Measurements from ENCODE around the gene PDZD2. TPM values are rescaled to one million over a fixed set of nuclear protein-coding genes. Genes with fewer than 3 reads are reported as not detected.

The PDZD2 gene
- total RNA-seq, 1 donor from 2014 or later: 23.3 TPM

- Mint-ChIP-seq H3K27ac (ENCODE audit: unreplicated experiment) (no peak overlapping the region), H3K9me3 (ENCODE audit: unreplicated experiment) (no peaks in the 10 kb centered on the region), H3K36me3 (ENCODE audit: unreplicated experiment) (no peaks in the 10 kb centered on the region), H3K4me1 (ENCODE audit: low read depth, unreplicated experiment) (peaks cover 8% of the 10 kb centered on the region), H3K4me3 (ENCODE audit: unreplicated experiment) (no peak overlapping the region), H3K27me3 (ENCODE audit: unreplicated experiment) (no peaks in the 10 kb centered on the region)
- no peak for DNase-seq
- TF ChIP-seq, protein P1, sequence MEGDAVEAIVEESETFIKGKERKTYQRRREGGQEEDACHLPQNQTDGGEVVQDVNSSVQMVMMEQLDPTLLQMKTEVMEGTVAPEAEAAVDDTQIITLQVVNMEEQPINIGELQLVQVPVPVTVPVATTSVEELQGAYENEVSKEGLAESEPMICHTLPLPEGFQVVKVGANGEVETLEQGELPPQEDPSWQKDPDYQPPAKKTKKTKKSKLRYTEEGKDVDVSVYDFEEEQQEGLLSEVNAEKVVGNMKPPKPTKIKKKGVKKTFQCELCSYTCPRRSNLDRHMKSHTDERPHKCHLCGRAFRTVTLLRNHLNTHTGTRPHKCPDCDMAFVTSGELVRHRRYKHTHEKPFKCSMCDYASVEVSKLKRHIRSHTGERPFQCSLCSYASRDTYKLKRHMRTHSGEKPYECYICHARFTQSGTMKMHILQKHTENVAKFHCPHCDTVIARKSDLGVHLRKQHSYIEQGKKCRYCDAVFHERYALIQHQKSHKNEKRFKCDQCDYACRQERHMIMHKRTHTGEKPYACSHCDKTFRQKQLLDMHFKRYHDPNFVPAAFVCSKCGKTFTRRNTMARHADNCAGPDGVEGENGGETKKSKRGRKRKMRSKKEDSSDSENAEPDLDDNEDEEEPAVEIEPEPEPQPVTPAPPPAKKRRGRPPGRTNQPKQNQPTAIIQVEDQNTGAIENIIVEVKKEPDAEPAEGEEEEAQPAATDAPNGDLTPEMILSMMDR (IDR thresholded peaks at IDR 0.05; ENCODE audit: partially characterized antibody, unreplicated experiment): no peak
Measured at GRCh38 chr5:31936683-31937082, 297.8 kb downstream of the PDZD2 start.

DNA sequence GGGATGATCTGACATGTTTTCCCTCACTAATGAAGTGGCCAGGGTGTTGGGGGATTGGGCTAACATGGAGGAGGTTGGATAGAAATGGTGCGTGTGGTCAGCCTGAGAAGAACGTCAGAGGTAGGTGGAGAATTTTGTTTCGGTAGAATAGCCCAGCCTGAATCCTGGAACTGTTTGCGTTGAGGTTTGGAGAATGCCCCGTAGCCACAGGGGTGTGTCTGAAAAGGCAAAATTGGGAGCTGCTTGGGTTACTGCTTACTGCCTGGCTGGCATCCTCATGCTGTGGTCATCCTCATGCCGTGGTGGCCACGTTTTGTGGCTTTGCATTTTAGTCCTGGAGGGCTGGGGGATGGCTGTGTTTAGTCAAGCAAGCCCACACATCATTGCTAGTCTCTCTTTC lies 298.3 kb downstream of the PDZD2 start:
- H3K27ac Mint-ChIP-seq (ENCODE audit: unreplicated experiment): no peak overlapping the region
- H3K4me1 Mint-ChIP-seq (ENCODE audit: low read depth, unreplicated experiment): peaks cover 8% of the 10 kb centered on the region
- H3K4me3 Mint-ChIP-seq (ENCODE audit: unreplicated experiment): no peak overlapping the region
- no peaks in the 10 kb centered on the region for H3K9me3 Mint-ChIP-seq (ENCODE audit: unreplicated experiment)
- H3K27me3 Mint-ChIP-seq (ENCODE audit: unreplicated experiment): no peaks in the 10 kb centered on the region
- no peak for DNase-seq
- H3K36me3 Mint-ChIP-seq (ENCODE audit: unreplicated experiment): no peaks in the 10 kb centered on the region
- TF ChIP-seq, protein P1 (IDR thresholded peaks at IDR 0.05; ENCODE audit: partially characterized antibody, unreplicated experiment): no peak

DNA sequence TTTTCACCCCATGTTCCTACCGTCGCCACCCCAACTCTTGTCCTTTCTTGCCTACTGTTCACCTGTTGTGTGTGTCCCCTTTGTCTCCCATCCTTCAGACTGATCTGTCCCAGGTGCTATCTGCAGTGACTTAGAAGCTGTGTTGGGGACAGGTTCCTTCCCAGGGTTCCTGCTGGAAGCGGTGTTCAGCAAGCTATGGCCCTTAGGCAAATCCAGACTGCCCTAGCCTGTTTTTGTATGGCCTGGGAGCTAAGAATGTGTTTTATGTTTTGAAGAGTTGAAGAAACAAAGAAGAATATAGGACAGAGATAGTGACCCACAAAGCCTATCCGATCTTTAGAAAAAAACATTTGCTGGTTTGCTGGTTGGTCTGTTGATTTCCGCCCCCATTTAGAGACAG lies 298.8 kb downstream of the PDZD2 start:
- Mint-ChIP-seq H3K27me3 (ENCODE audit: unreplicated experiment) (no peaks in the 10 kb centered on the region), H3K27ac (ENCODE audit: unreplicated experiment) (no peak overlapping the region), H3K36me3 (ENCODE audit: unreplicated experiment) (no peaks in the 10 kb centered on the region), H3K4me3 (ENCODE audit: unreplicated experiment) (no peak overlapping the region), H3K9me3 (ENCODE audit: unreplicated experiment) (no peaks in the 10 kb centered on the region), H3K4me1 (ENCODE audit: low read depth, unreplicated experiment) (peaks cover 8% of the 10 kb centered on the region)
- no peak for DNase-seq
- TF ChIP-seq, protein P1 (IDR thresholded peaks at IDR 0.05; ENCODE audit: partially characterized antibody, unreplicated experiment): no peak

DNA sequence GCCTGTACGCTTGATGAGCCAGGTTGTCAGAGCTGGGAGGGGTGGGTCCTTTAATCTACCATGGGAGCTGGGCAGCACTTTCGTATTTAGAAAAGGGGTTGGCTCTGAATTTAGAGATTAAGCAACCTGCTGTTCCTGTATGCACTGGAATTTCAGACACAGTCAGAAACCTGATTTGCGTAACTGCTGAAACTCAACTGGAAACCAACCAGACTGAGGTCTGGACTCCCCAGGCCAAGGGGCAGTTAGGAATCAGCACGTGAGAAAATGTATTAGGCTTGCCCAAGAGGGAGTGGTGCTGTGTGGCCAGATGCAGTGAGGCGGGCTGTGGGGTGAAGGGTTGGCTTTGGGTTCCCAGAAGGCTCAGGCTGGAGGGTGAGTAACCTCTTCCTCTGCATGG lies 300.2 kb downstream of the PDZD2 start:
- no peaks in the 10 kb centered on the region for H3K36me3 Mint-ChIP-seq (ENCODE audit: unreplicated experiment)
- peaks cover 8% of the 10 kb centered on the region for H3K4me1 Mint-ChIP-seq (ENCODE audit: low read depth, unreplicated experiment)
- TF ChIP-seq, protein P1 (IDR thresholded peaks at IDR 0.05; ENCODE audit: partially characterized antibody, unreplicated experiment): no peak
- no peak overlapping the region for H3K4me3 Mint-ChIP-seq (ENCODE audit: unreplicated experiment)
- no peak overlapping the region for H3K27ac Mint-ChIP-seq (ENCODE audit: unreplicated experiment)
- no peak for DNase-seq
- no peaks in the 10 kb centered on the region for H3K27me3 Mint-ChIP-seq (ENCODE audit: unreplicated experiment)
- H3K9me3 Mint-ChIP-seq (ENCODE audit: unreplicated experiment): no peaks in the 10 kb centered on the region

- TF ChIP-seq, protein P1 (IDR thresholded peaks at IDR 0.05; ENCODE audit: partially characterized antibody, unreplicated experiment): no peak
- Mint-ChIP-seq H3K9me3 (ENCODE audit: unreplicated experiment) (peaks cover 8% of the 10 kb centered on the region), H3K27me3 (ENCODE audit: unreplicated experiment) (peaks cover 5% of the 10 kb centered on the region), H3K4me1 (ENCODE audit: low read depth, unreplicated experiment) (peaks cover 23% of the 10 kb centered on the region), H3K4me3 (ENCODE audit: unreplicated experiment) (no peak overlapping the region), H3K36me3 (ENCODE audit: unreplicated experiment) (no peaks in the 10 kb centered on the region), H3K27ac (ENCODE audit: unreplicated experiment) (no peak overlapping the region)
- DNase-seq: no peak
Measured at GRCh38 chr5:31941151-31941755, 302.3 kb downstream of the PDZD2 start.

Data from glutamatergic neuron (in vitro differentiated cells).